PC-9 (cell line): ENCODE results near the gene C4B. TPM values are rescaled to one million over a fixed set of nuclear protein-coding genes. Genes with fewer than 3 reads are reported as not detected.

Source experiments
- BruUV-seq: library from RNA; stranded (reverse); fragments of 400-500 nt; replicated peaks from 2 replicates; lab custom pipeline; 2021; lab: Mats Ljungman, UMichigan
- CTCF ChIA-PET: fragments of 300-600 bp; sonication (Branson Sonifier 250); formaldehyde crosslinking; loops from one replicate; lab custom pipeline; 2022; ENCODE audit warnings: antibody characterized with exemption; lab: Charles Lee
- POLR2A ChIA-PET: fragments of 300-600 bp; sonication (Branson Sonifier 250); formaldehyde crosslinking; loops from one replicate; lab custom pipeline; 2022; ENCODE audit warnings: antibody characterized with exemption; ENCODE audit not compliant: unreplicated experiment; lab: Charles Lee
- DNase-seq, 2 experiments: peaks; one replicate each; pipeline versions ENCODE4 v3.0.0 to v3.0.0-alpha.2; 2015 to 2022; ENCODE audit warnings: mixed read lengths in 1 of 2
- H2AFZ ChIP-seq: fragments of 200-600 bp; sonication (generic); 2 replicates; pipeline ENCODE4 v1.8.1; 2017; ENCODE audit warnings: antibody characterized with exemption
- H3F3A ChIP-seq: fragments of 200-600 bp; sonication (generic); 2 replicates; pipeline ENCODE4 v1.8.1; 2017; ENCODE audit warnings: antibody characterized with exemption, mild to moderate bottlenecking, low read depth; ENCODE audit not compliant: insufficient read depth
- H3K27ac ChIP-seq: fragments of 200-600 bp; sonication (generic); 2 replicates; pipeline ENCODE4 v1.6.1; 2016; ENCODE audit warnings: mixed run types
- H3K27me3 ChIP-seq: fragments of 200-600 bp; sonication (generic); 2 replicates; pipeline ENCODE4 v1.6.1; 2016; ENCODE audit warnings: low read depth, mixed run types; ENCODE audit not compliant: insufficient read depth
- H3K36me3 ChIP-seq: fragments of 200-600 bp; sonication (generic); 2 replicates; pipeline ENCODE4 v1.6.1; 2016; ENCODE audit warnings: low read depth, mixed run types
- H3K4me1 ChIP-seq: fragments of 200-600 bp; sonication (generic); replicated peaks from 2 replicates; pipeline ENCODE4 v1.6.1; 2016; ENCODE audit warnings: mixed run types; ENCODE audit not compliant: insufficient read depth
- H3K4me2 ChIP-seq: fragments of 200-600 bp; sonication (generic); 2 replicates; pipeline ENCODE4 v1.6.1; 2017; ENCODE audit warnings: mixed run types
- H3K4me3 ChIP-seq: fragments of 200-600 bp; sonication (generic); 2 replicates; pipeline ENCODE4 v1.6.1; 2016; ENCODE audit warnings: mixed run types
- H3K79me2 ChIP-seq: fragments of 200-600 bp; sonication (generic); 2 replicates; pipeline ENCODE4 v1.6.1; 2017; ENCODE audit warnings: low read depth, mixed run types
- H3K9me2 ChIP-seq: fragments of 200-600 bp; sonication (generic); 2 replicates; pipeline ENCODE4 v1.8.1; 2017; ENCODE audit warnings: mild to moderate bottlenecking; ENCODE audit not compliant: insufficient read depth
- H3K9me3 ChIP-seq: fragments of 200-600 bp; sonication (generic); 2 replicates; pipeline ENCODE4 v1.8.1; 2016; ENCODE audit warnings: low read depth; ENCODE audit not compliant: insufficient read depth
- H4K20me1 ChIP-seq: fragments of 200-600 bp; sonication (generic); 2 replicates; pipeline ENCODE4 v1.8.1; 2017; ENCODE audit not compliant: insufficient read depth
- CTCF ChIP-seq: fragments of 200-600 bp; sonication (generic); conservative IDR thresholded peaks from 2 replicates; pipeline ENCODE4 v1.6.1; 2017; ENCODE audit warnings: mixed run types, antibody characterized with exemption, mild to moderate bottlenecking, moderate library complexity
- EZH2 ChIP-seq: fragments of 200-600 bp; sonication (generic); IDR thresholded peaks from 2 replicates; pipeline ENCODE4 v1.8.0; 2017; ENCODE audit warnings: antibody characterized with exemption, low read depth
- intact Hi-C: fragments of 100-400 bp; cut with micrococcal nuclease; formaldehyde crosslinking; loops from one replicate; pipeline ENCODE4 v1.10.0; 2022; ENCODE audit not compliant: unreplicated experiment
- total RNA-seq: library from RNA; stranded (reverse); gene quantifications from 2 replicates; pipeline ENCODE4 v1.2.3, GENCODE V29; 2021

Gene C4B
- total RNA-seq, 1 experiment from 2014 or later = 8.3 TPM

- Histone ChIP-seq H3K27ac (no peak overlapping the region), H3K4me3 (no peak overlapping the region), H3K4me1 (peaks cover 6% of the 10 kb centered on the region; the same call in 1 of the 2 replicates), H3K79me2 (peaks cover 17% of the 10 kb centered on the region), H3K4me2 (no peak overlapping the region), H3K36me3 (peaks cover 4% of the 10 kb centered on the region; the same call in 1 of the 2 replicates), H3K9me2 (no peaks in the 10 kb centered on the region), H2AFZ (no peak overlapping the region), H3K9me3 (no peaks in the 10 kb centered on the region), H3K27me3 (no peaks in the 10 kb centered on the region), H4K20me1 (no peaks in the 10 kb centered on the region), H3F3A (peaks cover 3% of the 10 kb centered on the region)
- DNase-seq = no peak
- TF ChIP-seq EZH2 (no peak), CTCF (no peak)
- POLR2A ChIA-PET = interaction anchor here (0.5 kb wide), 1 partner anchor 97 kb away, joined by 6 read pairs; no protein-coding TSS in a partner anchor
- BruUV-seq = no TSS peak
- CTCF ChIA-PET = interaction anchor here (0.6 kb wide), 1 partner anchor 870 kb away, joined by 13 read pairs; no protein-coding TSS in a partner anchor
- intact Hi-C loops = no loop called here
These were observed 47.3 kb upstream of the C4B start for GRCh38 chr6:31966997-31967925.

GRCh38 chr6:31967926-31968320 lies 46.7 kb upstream of the C4B start:
- no peak overlapping the region for H3K27ac ChIP-seq
- ChIA-PET CTCF (no interaction called here), POLR2A (no interaction called here)
- no peak for DNase-seq
- no peak overlapping the region for H2AFZ ChIP-seq
- no peak for TF ChIP-seq CTCF
- no peak for TF ChIP-seq EZH2
- H3K9me3 ChIP-seq = no peaks in the 10 kb centered on the region
- intact Hi-C loops = no loop called here
- H3K36me3 ChIP-seq = 0 out of 2 replicates have a peak, but pooled peaks cover 4% of the 10 kb centered on the region
- no peak overlapping the region for H3K4me2 ChIP-seq
- peaks cover 22% of the 10 kb centered on the region for H3K79me2 ChIP-seq
- no peaks in the 10 kb centered on the region for H3K27me3 ChIP-seq
- H3F3A ChIP-seq = peaks cover 10% of the 10 kb centered on the region
- no TSS peak for BruUV-seq
- H3K4me1 ChIP-seq = peaks cover 6% of the 10 kb centered on the region
- no peak overlapping the region for H3K4me3 ChIP-seq
- no peaks in the 10 kb centered on the region for H4K20me1 ChIP-seq
- H3K9me2 ChIP-seq = no peaks in the 10 kb centered on the region

GRCh38 chr6:31968326-31968725 lies 46.3 kb upstream of the C4B start:
- TF ChIP-seq EZH2 (no peak), CTCF (no peak)
- no TSS peak for BruUV-seq
- Histone ChIP-seq H3K4me1 (peaks cover 10% of the 10 kb centered on the region), H3K79me2 (peaks cover 26% of the 10 kb centered on the region), H3K27me3 (no peaks in the 10 kb centered on the region), H3K9me3 (no peaks in the 10 kb centered on the region), H3K9me2 (no peaks in the 10 kb centered on the region), H3F3A (peaks cover 14% of the 10 kb centered on the region), H3K4me3 (no peak overlapping the region), H2AFZ (no peak overlapping the region), H4K20me1 (no peaks in the 10 kb centered on the region), H3K27ac (no peak overlapping the region), H3K36me3 (0 out of 2 replicates have a peak, but pooled peaks cover 4% of the 10 kb centered on the region), H3K4me2 (no peak overlapping the region)
- ChIA-PET CTCF (no interaction called here), POLR2A (interaction anchor here (0.6 kb wide), 1 partner anchor 16 kb away, joined by 3 read pairs; no protein-coding TSS in a partner anchor)
- intact Hi-C loops = no loop called here
- DNase-seq = no peak
